Smooth muscle cell of the umbilical artery (primary cell): ENCODE results near the gene PKMYT1. TPM values are rescaled to one million over a fixed set of nuclear protein-coding genes. Genes with fewer than 3 reads are reported as not detected.

ENCODE experiments used
- total RNA-seq: library from RNA; depleted of rRNA; stranded (reverse); fragments of >200 nt; gene quantifications from 2 replicates; pipeline ENCODE4 v1.2.3, GENCODE V29; 2014

PKMYT1 gene
- 0.59 and 4.2 TPM in 2 replicates for total RNA-seq

DNA sequence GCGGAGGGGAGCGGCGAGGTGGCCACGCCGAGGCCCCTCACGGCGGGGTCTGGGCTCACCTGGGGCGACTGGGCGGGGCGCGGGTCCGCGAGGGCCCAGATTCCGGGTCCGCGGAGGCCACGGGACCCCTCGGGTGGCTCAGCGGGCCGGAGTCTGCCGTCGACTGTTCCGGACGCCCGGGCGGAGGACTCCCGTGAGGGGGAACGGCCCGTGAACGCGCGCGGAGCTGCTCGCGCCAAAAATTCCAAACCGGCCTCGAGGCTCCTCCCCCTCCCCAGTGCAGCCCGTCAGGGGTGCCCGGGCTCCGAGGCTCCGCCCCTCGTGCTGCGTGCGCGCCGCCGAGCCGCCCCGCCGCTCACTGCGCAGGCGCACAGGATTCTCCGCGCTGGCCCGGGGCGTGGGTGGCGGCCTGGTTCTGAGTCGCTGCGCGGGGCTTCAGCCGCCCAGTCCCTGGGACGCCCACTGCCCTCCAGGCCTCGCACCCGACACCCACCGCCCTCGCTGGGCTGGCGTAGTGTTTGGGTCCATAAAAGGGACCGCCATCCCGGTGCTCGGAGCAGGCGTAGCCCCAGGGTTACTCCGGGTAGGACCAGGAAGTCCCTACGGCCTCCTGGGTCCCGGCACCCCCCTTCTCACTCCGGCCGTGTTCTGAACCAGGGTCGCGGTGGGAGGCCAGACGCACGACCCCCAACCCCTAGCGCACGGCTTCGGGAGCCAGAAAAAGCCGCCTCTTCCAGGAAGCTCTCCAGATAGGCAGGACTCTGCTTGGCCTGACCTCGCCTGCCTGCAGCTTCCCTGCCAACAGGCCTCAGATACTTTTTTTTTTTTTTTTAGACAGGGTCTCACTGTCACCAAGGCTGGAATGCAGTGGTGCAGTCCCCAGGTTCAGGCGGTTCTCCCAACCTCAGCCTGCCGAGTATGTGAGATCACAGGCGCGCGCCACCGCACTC is at the start of gene PKMYT1:
Gene PKMYT1 (minus strand): TSS at position 220 of the 950 bp plus-strand sequence. CDS start 789 bp downstream, outside the sequence.

DNA sequence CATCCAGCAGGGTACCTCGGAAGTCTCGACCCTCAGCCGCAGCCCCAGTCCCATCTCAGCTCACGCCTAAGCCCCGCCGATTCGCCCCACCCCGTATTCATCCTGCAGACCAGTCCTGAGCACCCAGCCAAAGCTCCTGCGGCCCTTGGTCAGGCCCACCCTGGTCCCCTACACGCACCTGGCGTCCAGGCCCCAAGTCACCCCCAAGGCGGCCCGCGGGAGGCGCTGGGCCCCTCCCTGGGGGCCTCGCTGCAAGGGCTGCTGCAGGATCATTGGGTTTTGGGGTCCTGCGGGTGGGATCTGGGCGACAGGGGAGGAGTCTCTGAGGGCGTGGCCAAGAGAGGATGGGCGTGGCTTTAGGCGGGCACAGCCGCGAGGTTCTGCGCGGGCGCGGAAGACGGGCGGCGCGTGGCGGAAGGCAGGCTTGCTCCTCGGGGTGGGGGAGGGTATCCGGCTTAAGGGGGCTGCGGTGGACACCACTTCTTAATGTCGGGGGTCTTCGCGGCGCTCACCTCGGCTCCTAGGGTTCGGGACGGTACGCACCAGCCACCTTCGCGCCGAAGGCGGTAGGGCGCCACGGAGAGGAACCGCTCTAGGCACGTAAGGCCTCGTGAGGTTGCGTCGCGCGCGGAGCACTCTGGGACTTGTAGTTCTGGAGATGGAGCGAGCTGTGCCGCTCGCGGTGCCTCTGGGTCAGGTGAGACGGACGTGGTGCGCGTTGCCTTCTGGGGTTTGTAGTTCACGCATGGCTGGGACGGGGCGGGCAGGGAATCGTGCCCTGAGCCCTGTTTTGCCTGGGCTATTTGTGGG is 43.6 kb upstream of the PKMYT1 start, which contains the start of the genes HCFC1R1 and THOC6:
Gene HCFC1R1 (minus strand): TSS at position 274 of the 810 bp plus-strand sequence. CDS start 1 bp downstream, at position 273.
Gene THOC6 (plus strand): TSS at position 367 of the 810 bp plus-strand sequence. CDS start 292 bp downstream, at position 659.

GRCh38 chr16:3020247-3020603 is 40.0 kb upstream of the PKMYT1 start, which contains the start of gene TNFRSF12A:
TSS of gene TNFRSF12A (plus strand) at chr16:3020368. CDS start at chr16:3020398, 30 bp downstream.

DNA sequence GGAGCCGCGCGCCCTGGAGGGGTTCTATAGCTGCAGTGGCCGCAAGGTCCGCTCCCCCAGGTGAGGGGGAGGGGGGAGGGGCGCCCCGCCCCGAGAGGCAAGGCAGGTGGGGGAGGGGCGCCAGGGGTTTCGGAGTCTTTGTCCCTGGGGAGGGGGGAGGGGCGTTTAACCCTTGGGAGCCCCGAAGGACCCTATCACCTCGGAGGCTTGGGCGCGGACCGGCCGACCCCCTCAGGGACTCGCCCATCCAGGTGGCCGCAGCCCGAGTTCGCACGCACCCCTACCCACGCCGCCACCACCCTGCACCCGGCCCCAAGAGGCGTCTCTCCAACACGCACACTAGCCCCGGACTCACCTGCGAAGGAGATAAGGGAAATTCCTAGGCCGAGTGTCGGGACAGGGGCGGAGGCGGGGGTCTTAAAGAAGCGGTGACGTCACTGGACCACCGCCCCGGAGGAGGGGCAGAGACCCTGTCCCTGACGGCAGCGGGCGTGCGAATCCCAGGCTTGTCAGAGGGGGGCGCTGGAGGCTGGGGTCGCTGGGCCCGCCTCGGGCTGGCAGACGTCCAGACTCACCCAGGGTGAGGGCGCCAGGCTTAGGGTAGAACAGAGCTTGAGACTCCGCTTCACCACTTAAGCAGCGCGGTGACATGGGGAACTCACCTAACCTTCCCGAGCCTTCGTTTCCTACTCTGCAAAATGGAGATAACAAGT is 37.7 kb upstream of the PKMYT1 start, which contains the start of gene CLDN6:
Gene CLDN6 (minus strand): TSS at position 390 of the 713 bp plus-strand sequence. CDS start 2,162 bp downstream, outside the sequence.

DNA sequence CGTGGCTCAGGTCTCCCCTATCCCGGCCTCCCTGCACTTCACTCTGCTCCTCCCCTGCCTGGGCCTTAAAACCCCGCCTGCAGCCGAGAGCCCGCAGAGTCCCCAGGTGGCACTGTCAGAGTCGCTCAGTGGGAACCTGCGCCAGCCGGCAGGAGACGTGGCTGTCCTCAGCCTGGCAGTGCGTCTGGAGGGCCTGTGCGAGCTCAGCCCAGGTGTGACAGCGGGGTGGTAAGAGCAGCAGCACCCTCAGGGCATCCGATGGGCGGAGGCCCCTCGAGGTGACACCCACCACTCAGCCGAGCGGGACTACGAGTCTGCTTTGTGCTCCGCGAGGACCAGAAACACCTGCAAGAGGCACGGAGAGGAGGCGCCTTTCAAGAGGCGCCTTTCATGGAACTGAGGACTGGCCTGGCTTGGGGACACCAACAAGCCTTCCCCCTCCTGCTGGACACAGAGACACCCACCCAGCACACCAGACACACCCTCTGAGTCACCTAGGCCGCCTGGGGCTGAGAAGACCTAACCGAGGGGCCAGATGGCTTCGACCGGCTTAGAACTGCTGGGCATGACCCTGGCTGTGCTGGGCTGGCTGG is 32.7 kb upstream of the PKMYT1 start, which contains the start of gene CLDN9:
Gene CLDN9 (plus strand): TSS at position 96 of the 593 bp plus-strand sequence. CDS start 440 bp downstream, at position 536.

DNA sequence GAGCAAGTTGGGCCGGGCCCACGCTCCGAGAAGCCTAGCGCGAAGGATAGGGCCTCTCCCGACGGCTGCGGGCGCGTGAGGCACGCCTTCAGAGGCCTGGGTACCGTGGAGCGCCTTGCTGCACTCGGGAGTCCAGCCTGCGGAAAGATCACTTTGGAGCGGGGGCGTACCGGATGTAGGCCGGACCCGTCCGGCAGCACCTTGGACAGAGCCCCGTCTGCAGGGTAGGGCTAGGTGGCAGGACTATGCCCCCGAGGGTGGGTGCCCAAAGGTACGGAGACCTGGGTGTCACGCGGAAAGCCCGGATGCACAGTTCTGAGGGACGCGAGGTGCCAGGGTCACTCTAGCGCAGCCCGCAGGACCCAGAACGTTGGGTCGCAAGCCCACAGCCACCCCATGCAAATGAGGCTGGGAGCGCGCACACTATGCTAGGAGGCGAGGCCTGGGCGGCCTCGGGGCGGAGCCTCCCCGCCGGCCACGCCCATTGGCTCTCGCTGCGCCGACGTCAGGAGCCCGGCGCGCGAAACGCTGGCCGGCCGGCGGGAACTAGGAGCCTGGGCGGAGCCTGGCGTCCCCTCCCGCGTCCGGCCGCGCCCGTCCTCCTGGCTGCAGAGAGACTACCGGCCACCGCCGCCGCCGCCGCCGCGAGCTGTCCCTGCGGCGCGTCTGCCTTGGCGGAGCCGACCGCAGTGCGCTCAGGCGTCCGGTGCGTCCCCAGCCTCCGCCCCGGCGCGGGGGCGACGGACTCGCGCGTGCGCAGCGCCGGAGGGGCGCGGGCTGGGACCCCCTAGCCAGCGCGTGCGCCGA is 11.3 kb downstream of the PKMYT1 start, which contains the start of gene PAQR4:
Gene PAQR4 (plus strand): TSS at position 611 of the 807 bp plus-strand sequence. CDS start 327 bp downstream, outside the sequence.

DNA sequence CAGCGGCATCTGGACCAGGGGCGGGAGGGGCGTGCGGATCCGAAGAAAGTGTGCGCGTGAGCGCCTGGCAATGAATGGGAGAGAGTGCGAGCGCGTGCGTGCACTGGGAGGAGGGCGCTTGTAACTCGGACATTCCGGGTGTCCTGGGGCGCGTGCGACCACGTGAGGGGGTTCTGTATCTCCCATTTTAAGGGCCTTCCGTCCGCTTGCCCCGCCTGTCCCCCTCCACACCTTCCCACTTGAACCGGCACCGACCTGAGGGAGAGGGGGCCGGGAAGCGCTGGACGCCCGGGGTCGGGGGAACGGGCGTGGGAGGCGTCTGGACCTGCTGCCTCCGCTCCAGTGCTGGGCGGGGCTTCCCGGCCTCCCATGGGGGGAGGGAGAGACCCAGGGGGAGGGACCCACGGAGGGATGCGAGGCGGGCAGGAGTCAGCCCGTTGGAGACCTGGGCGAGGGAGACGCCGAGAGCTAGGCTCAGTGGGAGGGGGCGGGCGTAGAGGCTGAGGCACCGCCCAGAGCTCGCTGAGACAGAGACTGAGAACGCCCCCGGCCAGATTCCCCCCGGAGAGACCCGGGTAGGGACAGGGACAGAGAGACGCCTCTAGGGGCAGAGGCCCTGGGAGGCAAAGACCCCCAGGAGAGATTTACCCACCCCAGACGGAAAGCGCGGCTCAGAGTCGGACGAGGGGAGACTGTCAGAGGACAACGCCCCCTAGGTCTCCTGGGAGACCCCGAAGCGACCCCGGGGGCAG is 16.3 kb downstream of the PKMYT1 start, which contains the start of gene KREMEN2:
Gene KREMEN2 (plus strand): TSS at position 553 of the 752 bp plus-strand sequence. CDS start 246 bp downstream, outside the sequence.

Other genes starting within 250 kb of the PKMYT1 start
- gene SRRM2, start 227.8 kb downstream of the PKMYT1 start, total RNA-seq = 48.4 and 103 TPM in 2 replicates
- gene ELOB, start 203.2 kb downstream of the PKMYT1 start, total RNA-seq = 124 and 257 TPM in 2 replicates
- not detected in 2 replicates for gene PRSS33, start 192.9 kb downstream of the PKMYT1 start, total RNA-seq
- gene PRSS41, start 182.0 kb downstream of the PKMYT1 start, total RNA-seq = not detected in 2 replicates
- not detected in 2 replicates for gene PRSS21, start 163.2 kb downstream of the PKMYT1 start, total RNA-seq
- gene ZG16B, start 150.1 kb downstream of the PKMYT1 start, total RNA-seq = not detected in 2 replicates
- gene PRSS22, start 122.3 kb downstream of the PKMYT1 start, total RNA-seq = not detected in 2 replicates
- gene FLYWCH2, start 97.2 kb downstream of the PKMYT1 start, total RNA-seq = 37.6 and 59.4 TPM in 2 replicates
- 44.8 and 58.7 TPM in 2 replicates for gene FLYWCH1, start 68.5 kb downstream of the PKMYT1 start, total RNA-seq
- gene KREMEN2, start 16.2 kb downstream of the PKMYT1 start, total RNA-seq = not detected in 2 replicates
- gene PAQR4, start 11.1 kb downstream of the PKMYT1 start, total RNA-seq = 0.89 and 4.6 TPM in 2 replicates
- gene CLDN9, start 32.5 kb upstream of the PKMYT1 start, total RNA-seq = not detected in 2 replicates
- 0.30 TPM in 1 of 2 replicates, not detected in the other for gene CLDN6, start 37.7 kb upstream of the PKMYT1 start, total RNA-seq
- gene TNFRSF12A, start 39.9 kb upstream of the PKMYT1 start, total RNA-seq = 267 and 333 TPM in 2 replicates
- 7.8 and 11.3 TPM in 2 replicates for gene HCFC1R1, start 43.5 kb upstream of the PKMYT1 start, total RNA-seq
- 13.2 and 15.4 TPM in 2 replicates for gene THOC6, start 43.6 kb upstream of the PKMYT1 start, total RNA-seq
- gene BICDL2, start 56.5 kb upstream of the PKMYT1 start, total RNA-seq = 0.28 and 0.59 TPM in 2 replicates
- gene MMP25, start 66.1 kb upstream of the PKMYT1 start, total RNA-seq = not detected in 2 replicates
- 12.5 and 23.7 TPM in 2 replicates for gene IL32, start 85.2 kb upstream of the PKMYT1 start, total RNA-seq
- not detected in 2 replicates for gene ZSCAN10, start 118.8 kb upstream of the PKMYT1 start, total RNA-seq
- gene ZNF205, start 132.1 kb upstream of the PKMYT1 start, total RNA-seq = 12.2 and 14.9 TPM in 2 replicates
- gene ZNF213, start 154.6 kb upstream of the PKMYT1 start, total RNA-seq = 8.0 and 14.0 TPM in 2 replicates
- not detected in 2 replicates for gene OR1F1, start 207.8 kb upstream of the PKMYT1 start, total RNA-seq